Thoracic aorta (tissue), 2 donors: ENCODE data around the gene ACTG1. TPM values are rescaled to one million over a fixed set of nuclear protein-coding genes. Genes with fewer than 3 reads are reported as not detected.

ENCODE experiments used
- ATAC-seq: fragments of 150-250 bp; one replicate; pipeline ENCODE4 v1.8.0; 2017; ENCODE audit warnings: low read depth; ENCODE audit not compliant: insufficient number of reproducible peaks, low FRiP score
- DNase-seq: peaks from one replicate; pipeline ENCODE4 v3.0.0-alpha.2; 2020; ENCODE audit warnings: low spot score
- H3K27ac ChIP-seq, 2 donors: fragments of 200-600 bp; sonication (generic); 1 replicate in 1 of 2; 2 replicates in 1 of 2; pipeline ENCODE4 v1.5.1; 2016; ENCODE audit warnings: mild to moderate bottlenecking in 2 of 2, moderate library complexity in 2 of 2
- H3K27me3 ChIP-seq: fragments of 200-600 bp; sonication (generic); replicated peaks from 2 replicates; pipeline ENCODE4 v1.6.0; 2016; ENCODE audit warnings: mild to moderate bottlenecking; ENCODE audit not compliant: insufficient read depth
- H3K36me3 ChIP-seq: fragments of 200-600 bp; sonication (generic); one replicate; pipeline ENCODE4 v1.5.1; 2016
- H3K4me1 ChIP-seq, 2 donors: fragments of 200-600 bp; sonication (generic); 1 replicate in 1 of 2; 2 replicates in 1 of 2; pipeline versions ENCODE4 v1.5.1 to v1.6.0; 2016; ENCODE audit warnings: low read depth in 2 of 2, mild to moderate bottlenecking in 1 of 2; ENCODE audit not compliant: control insufficient read depth in 1 of 2
- H3K4me3 ChIP-seq: fragments of 200-600 bp; sonication (generic); 2 replicates; pipeline ENCODE4 v1.5.1; 2016; ENCODE audit warnings: mild to moderate bottlenecking
- H3K9me3 ChIP-seq: fragments of 200-600 bp; sonication (generic); 2 replicates; pipeline ENCODE4 v1.5.1; 2016
- total RNA-seq, 2 donors: library from RNA; depleted of rRNA; stranded (reverse); fragments of >200 nt; gene quantifications; one replicate each; pipeline versions ENCODE4 v1.1.0 to v1.2.3, GENCODE V29; 2016
- TF ChIP-seq, protein P1 (sequence below): fragments of 200-600 bp; sonication (generic); IDR thresholded peaks from one replicate; pipeline ENCODE4 v1.5.1; 2019; ENCODE audit warnings: antibody characterized with exemption

Gene ACTG1
- total RNA-seq, 2 donors from 2014 or later: 4,421 to 4,935 TPM

DNA sequence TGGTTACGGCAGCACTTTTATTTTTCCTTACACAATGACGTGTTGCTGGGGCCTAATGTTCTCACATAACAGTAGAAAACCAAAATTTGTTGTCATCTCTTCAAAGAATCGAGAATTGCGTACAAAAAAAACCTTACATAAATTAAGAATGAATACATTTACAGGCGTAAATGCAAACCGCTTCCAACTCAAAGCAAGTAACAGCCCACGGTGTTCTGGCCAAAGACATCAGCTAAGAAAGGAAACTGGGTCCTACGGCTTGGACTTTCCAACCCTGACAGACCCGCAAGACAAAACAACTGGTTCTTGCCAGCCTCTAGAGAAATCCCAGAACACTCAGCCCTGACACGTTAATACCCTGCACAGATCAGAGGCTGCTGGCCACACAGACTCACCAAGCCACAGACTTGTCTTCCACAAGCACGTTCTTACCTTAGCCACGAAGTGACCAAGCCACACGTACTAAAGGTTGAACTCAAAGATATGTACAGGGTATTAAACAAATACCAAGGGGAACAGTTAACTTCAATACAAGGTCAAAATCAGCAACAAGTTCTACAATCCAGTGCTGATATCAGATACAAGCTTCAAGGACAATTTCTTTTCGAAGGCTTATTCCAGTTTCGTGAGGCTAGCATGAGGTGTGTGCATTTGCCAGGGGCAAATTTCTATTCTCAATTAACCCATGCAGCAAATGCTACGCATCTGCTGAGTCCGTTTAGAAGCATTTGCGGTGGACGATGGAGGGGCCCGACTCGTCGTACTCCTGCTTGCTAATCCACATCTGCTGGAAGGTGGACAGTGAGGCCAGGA, 2.4 kb downstream of the ACTG1 start:
- TF ChIP-seq, protein P1, sequence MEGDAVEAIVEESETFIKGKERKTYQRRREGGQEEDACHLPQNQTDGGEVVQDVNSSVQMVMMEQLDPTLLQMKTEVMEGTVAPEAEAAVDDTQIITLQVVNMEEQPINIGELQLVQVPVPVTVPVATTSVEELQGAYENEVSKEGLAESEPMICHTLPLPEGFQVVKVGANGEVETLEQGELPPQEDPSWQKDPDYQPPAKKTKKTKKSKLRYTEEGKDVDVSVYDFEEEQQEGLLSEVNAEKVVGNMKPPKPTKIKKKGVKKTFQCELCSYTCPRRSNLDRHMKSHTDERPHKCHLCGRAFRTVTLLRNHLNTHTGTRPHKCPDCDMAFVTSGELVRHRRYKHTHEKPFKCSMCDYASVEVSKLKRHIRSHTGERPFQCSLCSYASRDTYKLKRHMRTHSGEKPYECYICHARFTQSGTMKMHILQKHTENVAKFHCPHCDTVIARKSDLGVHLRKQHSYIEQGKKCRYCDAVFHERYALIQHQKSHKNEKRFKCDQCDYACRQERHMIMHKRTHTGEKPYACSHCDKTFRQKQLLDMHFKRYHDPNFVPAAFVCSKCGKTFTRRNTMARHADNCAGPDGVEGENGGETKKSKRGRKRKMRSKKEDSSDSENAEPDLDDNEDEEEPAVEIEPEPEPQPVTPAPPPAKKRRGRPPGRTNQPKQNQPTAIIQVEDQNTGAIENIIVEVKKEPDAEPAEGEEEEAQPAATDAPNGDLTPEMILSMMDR: no peak
- ATAC-seq (no peak), DNase-seq (no peak)
- H3K9me3 ChIP-seq: no peaks in the 10 kb centered on the region
- no peaks in the 10 kb centered on the region for H3K27me3 ChIP-seq
- H3K36me3 ChIP-seq: peaks cover 39% of the 10 kb centered on the region
- peak overlapping the region; percentile 99 for H3K4me3 ChIP-seq
- peaks cover 3 to 4% of the 10 kb centered on the region in 2 donors for H3K4me1 ChIP-seq
- peak overlapping the region; percentile 90 to 93 for H3K27ac ChIP-seq

DNA sequence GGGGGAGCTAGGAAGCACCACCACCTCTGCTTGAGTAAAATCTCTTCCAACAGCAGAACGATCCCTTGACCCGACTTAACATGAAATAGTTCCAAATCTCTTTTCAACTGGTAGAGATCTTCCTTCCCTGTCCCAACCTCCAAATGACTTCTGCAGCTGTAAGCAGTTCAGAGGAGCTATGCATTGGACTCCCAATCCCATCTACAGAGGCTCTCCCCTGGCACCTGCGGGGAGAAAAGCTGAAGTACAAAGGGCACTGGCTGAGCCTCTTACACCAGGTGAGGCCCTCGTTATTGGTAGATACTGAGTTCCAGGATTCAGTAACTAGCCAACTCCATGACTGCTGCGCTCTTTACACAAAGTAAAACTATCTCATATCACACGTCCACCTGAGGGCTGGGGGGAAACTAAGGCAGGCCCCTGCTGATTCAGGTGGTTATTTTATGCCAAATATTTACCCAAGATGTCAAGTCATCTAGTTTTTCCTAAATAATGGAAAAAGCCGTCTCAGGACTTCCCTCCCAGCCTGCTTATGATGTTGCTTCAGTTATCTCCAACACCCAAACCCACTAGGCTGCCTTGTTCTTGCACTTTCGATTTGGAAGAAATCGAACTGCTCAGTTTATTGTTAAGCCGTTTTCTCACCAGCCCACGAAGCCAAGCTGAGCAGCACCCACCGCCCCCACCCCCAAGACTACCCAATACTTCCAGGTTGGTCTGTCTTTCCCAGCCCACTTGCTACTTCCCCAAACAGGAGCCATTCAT, 3.2 kb downstream of the ACTG1 start:
- TF ChIP-seq, protein P1: no peak
- ATAC-seq: no peak
- peak overlapping the region; percentile 90 to 93 for H3K27ac ChIP-seq

DNA sequence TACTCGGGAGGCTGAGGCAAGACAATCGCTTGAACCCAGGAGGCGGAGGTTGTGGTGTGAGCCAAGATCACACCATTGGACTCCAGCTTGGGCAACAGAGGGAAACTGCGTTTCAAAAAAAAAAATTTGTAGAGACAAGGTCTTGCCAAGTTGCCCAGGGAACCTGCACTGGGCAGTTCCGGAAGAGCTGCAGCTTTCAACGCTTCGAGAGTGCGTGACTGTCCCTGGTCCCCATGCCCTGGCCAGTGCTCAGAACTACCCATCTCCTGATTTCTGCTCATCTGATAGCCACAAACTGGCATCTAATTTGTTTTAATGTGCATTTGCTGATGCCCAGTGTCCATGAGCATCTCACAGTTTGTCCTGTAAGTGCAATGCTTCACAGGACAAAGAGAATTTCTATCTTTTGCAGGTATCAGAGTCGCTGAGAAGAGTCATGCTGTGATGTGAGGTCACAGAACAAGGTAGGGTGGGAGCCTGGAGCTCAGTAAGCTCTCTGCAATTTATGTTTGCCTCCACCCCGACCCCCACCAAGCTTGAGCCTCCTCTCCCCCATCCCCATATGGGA, 3.9 kb downstream of the ACTG1 start:
- Histone ChIP-seq H3K27ac (peak overlapping the region in 1 of 2 donors; percentile 90), H3K4me1 (peaks cover 3 to 4% of the 10 kb centered on the region in 2 donors), H3K4me3 (peak overlapping the region; percentile 99), H3K36me3 (peaks cover 39% of the 10 kb centered on the region), H3K27me3 (no peaks in the 10 kb centered on the region), H3K9me3 (no peaks in the 10 kb centered on the region)
- ATAC-seq: no peak
- DNase-seq: no peak
- TF ChIP-seq, protein P1: no peak

More for the DNA sequence above, 3.2 kb downstream of the ACTG1 start:
- Histone ChIP-seq H3K9me3 (no peaks in the 10 kb centered on the region), H3K36me3 (peaks cover 39% of the 10 kb centered on the region), H3K4me3 (peak overlapping the region; percentile 99), H3K4me1 (peaks cover 3 to 4% of the 10 kb centered on the region in 2 donors), H3K27me3 (no peaks in the 10 kb centered on the region)
- DNase-seq: no peak

GRCh38 chr17:81503619-81504018, 9.0 kb downstream of the ACTG1 start:
- DNase-seq (no peak), ATAC-seq (no peak)
- H3K4me1 ChIP-seq: peaks cover 10 to 18% of the 10 kb centered on the region in 2 donors
- H3K36me3 ChIP-seq: peaks cover 3% of the 10 kb centered on the region
- H3K4me3 ChIP-seq: no peak overlapping the region
- no peaks in the 10 kb centered on the region for H3K27me3 ChIP-seq
- H3K27ac ChIP-seq: no peak overlapping the region
- no peaks in the 10 kb centered on the region for H3K9me3 ChIP-seq
- TF ChIP-seq, protein P1: no peak
